Stimulated activated CD8-positive, alpha-beta memory T cell treated with anti-CD3 and anti-CD28 coated beads, Interleukin-4, amount 100 ng/mL, for 1 hour (primary cell): ENCODE results near the gene KCNH3.
"Not testable (repeated sequence)": the region's sequence is repeated elsewhere in the genome, so short reads cannot be mapped to it uniquely, and the experiment has no call there.

Experiments used
- DNase-seq, 2 donors: peaks; one replicate each; pipeline ENCODE4 v3.0.0-alpha.2; 2020; ENCODE audit warnings: low read depth in 2 of 2, low spot score in 1 of 2

Gene KCNH3

GRCh38 chr12:49585477-49586459, 46.9 kb downstream of the KCNH3 start:
- DNase-seq, result no peak

GRCh38 chr12:49587174-49587908, 48.5 kb downstream of the KCNH3 start:
- no peak for DNase-seq

GRCh38 chr12:49588281-49588680, 49.5 kb downstream of the KCNH3 start:
- DNase-seq, result no peak

- no peak for DNase-seq
Observed at GRCh38 chr12:49588721-49589516, 50.1 kb downstream of the KCNH3 start.

DNA sequence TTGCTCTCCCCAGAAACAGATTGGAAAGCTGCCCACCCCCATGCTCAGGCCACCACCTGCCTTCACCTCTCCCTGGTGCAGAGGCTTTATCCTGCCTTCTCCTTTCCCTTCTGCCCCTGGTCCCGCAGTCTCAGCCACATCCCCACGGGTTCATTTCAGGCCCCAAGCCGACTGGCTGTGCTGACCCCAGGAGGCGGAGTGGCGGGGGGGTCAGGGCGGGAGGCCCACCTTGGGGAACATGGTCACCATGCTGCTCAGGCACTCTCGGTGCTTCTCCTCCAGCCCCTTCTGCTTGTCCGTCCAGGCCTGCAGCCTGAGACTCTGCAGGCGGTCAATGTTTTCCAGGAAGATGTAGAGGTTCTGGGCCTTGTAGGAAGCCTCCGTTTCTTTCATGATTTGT, 59.7 kb downstream of the KCNH3 start:
- DNase-seq, result no peak

DNA sequence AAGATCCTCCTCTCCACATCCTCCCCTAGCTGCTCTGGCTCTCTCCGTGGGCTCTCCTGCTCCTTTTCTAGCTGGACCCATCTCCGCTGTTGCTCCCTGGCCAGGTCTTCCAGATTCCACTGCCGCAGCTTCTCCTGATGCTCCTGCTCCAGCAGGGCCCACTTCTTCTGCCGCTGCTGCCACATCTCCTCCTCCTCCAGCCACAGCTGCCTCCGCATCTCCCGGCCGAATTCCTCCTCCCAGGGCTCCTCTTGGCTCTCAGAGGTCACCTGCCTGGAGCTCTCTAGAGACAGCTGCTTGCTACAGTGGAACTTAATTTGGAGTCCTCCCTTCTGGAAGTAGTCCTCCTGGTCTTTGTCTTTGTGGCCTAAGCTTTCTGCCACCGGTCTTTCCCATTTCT, 61.1 kb downstream of the KCNH3 start:
- no peak for DNase-seq

GRCh38 chr12:49603721-49604120, 64.9 kb downstream of the KCNH3 start:
- no peak for DNase-seq

DNA sequence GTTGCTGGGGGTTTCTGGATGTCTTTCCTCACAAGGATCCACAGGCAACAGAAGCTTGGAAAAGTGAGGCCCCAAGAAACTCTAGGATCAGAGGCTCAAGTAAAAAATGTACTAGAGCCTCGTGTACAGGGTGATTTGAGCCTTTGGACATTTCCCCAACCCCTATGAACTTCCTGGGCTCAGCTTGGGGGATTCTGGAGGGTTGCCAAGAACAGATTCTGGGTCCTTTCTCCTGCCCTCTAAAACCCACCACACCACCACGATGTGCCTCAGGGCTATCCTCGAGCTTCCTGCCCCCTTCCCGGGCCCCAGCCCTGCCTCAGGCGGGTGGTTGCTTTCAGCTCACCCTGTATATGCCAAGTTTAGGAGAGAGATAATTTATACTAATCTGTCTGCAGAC, 66.0 kb downstream of the KCNH3 start:
- no peak for DNase-seq

DNA sequence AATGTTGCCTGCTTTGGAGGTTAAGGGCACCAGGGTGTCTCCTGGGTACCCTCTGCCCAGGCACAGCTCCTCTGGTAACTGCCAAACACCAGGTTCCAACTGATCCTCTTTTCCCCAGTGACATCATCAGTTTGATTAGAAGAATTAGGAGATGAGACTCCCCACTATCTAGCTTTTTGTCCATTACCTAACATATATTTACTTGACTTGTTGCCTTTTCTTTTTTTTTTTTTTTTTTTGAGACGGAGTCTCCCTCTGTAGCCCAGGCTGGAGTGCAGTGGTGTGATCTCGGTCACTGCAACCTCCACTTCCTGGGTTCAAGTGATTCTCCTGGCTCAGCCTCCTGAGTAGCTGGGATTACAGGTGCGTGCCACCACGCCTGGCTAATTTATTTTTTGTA, 66.7 kb downstream of the KCNH3 start, which contains the start of gene FAM186B:
TSS of gene FAM186B (minus strand) at position 101 of the 400 bp plus-strand sequence. CDS start 162 bp downstream, outside the sequence.
- DNase-seq, result not testable (repeated sequence)
